Caco-2 (cell line): Measurements from ENCODE around the gene SH3BGRL3. TPM values are rescaled to one million over a fixed set of nuclear protein-coding genes. Genes with fewer than 3 reads are reported as not detected.
A peak's percentile ranks its signal among the peaks of the same experiment; 100 is the strongest.
"Not testable (repeated sequence)": the region's sequence is repeated elsewhere in the genome, so short reads cannot be mapped to it uniquely, and the experiment has no call there.

Source experiments
- BruUV-seq: library from RNA; stranded (reverse); fragments of 400-500 nt; replicated peaks from 2 replicates; lab custom pipeline; 2021; lab: Mats Ljungman, UMichigan
- CTCF ChIA-PET: fragments of 300-600 bp; sonication (Branson Sonifier 250); formaldehyde crosslinking; loops from one replicate; lab custom pipeline; 2022; ENCODE audit warnings: antibody characterized with exemption; lab: Charles Lee
- POLR2A ChIA-PET: fragments of 300-600 bp; sonication (Branson Sonifier 250); formaldehyde crosslinking; loops from one replicate; lab custom pipeline; 2022; ENCODE audit warnings: antibody characterized with exemption; lab: Charles Lee
- DNase-seq, 2 experiments: peaks; one replicate each; pipeline versions ENCODE4 v3.0.0 to v3.0.0-alpha.2; 2020 to 2022
- H3K27me3 ChIP-seq: replicated peaks from 2 replicates; pipeline ENCODE4 v1.6.0; 2011; ENCODE audit warnings: low read length; ENCODE audit not compliant: control insufficient read depth, insufficient read depth
- H3K36me3 ChIP-seq: 2 replicates; pipeline ENCODE4 v1.5.1; 2011; ENCODE audit warnings: low read length; ENCODE audit not compliant: control insufficient read depth, insufficient read depth
- H3K4me1 ChIP-seq: fragments of 250-450 bp; sonication (Bioruptor Pico); 2 replicates; pipeline ENCODE4 v1.5.1; 2020; ENCODE audit warnings: mild to moderate bottlenecking
- H3K4me3 ChIP-seq: 2 replicates; pipeline ENCODE4 v1.5.1; 2011; ENCODE audit warnings: low read depth, mild to moderate bottlenecking, control low read depth, low read length
- H3K9me3 ChIP-seq: fragments of 250-450 bp; sonication (Bioruptor Pico); 2 replicates; pipeline ENCODE4 v1.5.1; 2020; ENCODE audit warnings: mild to moderate bottlenecking, moderate library complexity
- H3K27ac Mint-ChIP-seq: one replicate; pipeline ENCODE4 v1.8.0; 2022; ENCODE audit warnings: mixed read lengths; ENCODE audit not compliant: unreplicated experiment
- H3K27me3 Mint-ChIP-seq: one replicate; pipeline ENCODE4 v1.8.0; 2022; ENCODE audit warnings: mixed read lengths; ENCODE audit not compliant: insufficient read depth, unreplicated experiment
- H3K36me3 Mint-ChIP-seq: one replicate; pipeline ENCODE4 v1.8.0; 2022; ENCODE audit warnings: mild to moderate bottlenecking, mixed read lengths; ENCODE audit not compliant: insufficient read depth, unreplicated experiment
- H3K4me1 Mint-ChIP-seq: one replicate; pipeline ENCODE4 v1.8.0; 2022; ENCODE audit warnings: low read depth, mixed read lengths; ENCODE audit not compliant: unreplicated experiment
- H3K4me3 Mint-ChIP-seq: one replicate; pipeline ENCODE4 v1.8.0; 2022; ENCODE audit warnings: mild to moderate bottlenecking, moderate library complexity, mixed read lengths; ENCODE audit not compliant: unreplicated experiment
- H3K9me3 Mint-ChIP-seq: one replicate; pipeline ENCODE4 v1.8.0; 2022; ENCODE audit warnings: mixed read lengths; ENCODE audit not compliant: unreplicated experiment
- CTCF ChIP-seq, 2 experiments: fragments of 200-600 bp in 1 of 2; IDR thresholded peaks; 1 replicate in 1 of 2; 2 replicates in 1 of 2; pipeline versions ENCODE4 v1.5.1 to v1.8.0; 2011 to 2022; ENCODE audit warnings: antibody characterized with exemption in 1 of 2, control low read depth in 1 of 2, inconsistent platforms in 1 of 2, low read depth in 1 of 2, low read length in 1 of 2, mild to moderate bottlenecking in 1 of 2, moderate library complexity in 1 of 2; ENCODE audit not compliant: insufficient read depth in 1 of 2, severe bottlenecking in 1 of 2, unreplicated experiment in 1 of 2
- intact Hi-C: fragments of 100-400 bp; cut with micrococcal nuclease; formaldehyde crosslinking; loops from one replicate; pipeline ENCODE4 v1.10.0; 2022; ENCODE audit not compliant: unreplicated experiment
- total RNA-seq: library from RNA; stranded (reverse); gene quantifications from 2 replicates; pipeline ENCODE4 v1.2.3, GENCODE V29; 2022

The SH3BGRL3 gene
- total RNA-seq, 1 experiment from 2014 or later = 73.4 TPM

DNA sequence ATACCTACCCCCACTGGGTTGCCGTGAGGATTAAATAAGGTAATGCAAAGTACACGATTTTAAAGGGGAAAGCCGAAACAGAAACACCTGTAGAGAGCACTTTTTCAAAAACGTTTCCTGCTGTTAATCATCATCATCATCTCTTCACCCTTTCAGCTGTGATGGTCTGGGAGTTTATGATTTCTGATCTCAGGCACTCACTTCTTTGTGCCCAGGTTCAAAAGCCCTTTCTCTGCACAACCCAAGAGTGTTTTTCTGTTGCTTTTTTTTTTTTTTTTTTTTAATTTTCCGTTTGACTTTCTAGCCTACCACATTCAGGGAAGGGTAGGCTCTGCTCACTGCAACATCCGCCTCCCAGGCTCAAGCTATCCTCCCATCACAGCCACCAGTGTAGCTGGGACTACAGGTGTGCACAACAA, 27.5 kb downstream of the SH3BGRL3 start:
- intact Hi-C loops = no loop called here
- Mint-ChIP-seq H3K27me3 (no peaks in the 10 kb centered on the region), H3K27ac (no peak overlapping the region), H3K36me3 (peaks cover 12% of the 10 kb centered on the region), H3K4me3 (peak overlapping the region; percentile 99), H3K9me3 (no peaks in the 10 kb centered on the region), H3K4me1 (peaks cover 19% of the 10 kb centered on the region)
- CTCF ChIA-PET = interaction anchor here (0.7 kb wide), 1 partner anchor 20 kb away, joined by 7 read pairs; no protein-coding TSS in a partner anchor
- Histone ChIP-seq H3K4me3 (peak overlapping the region; percentile 41), H3K36me3 (no peaks in the 10 kb centered on the region), H3K4me1 (peaks cover 14% of the 10 kb centered on the region; the same call in 1 of the 2 replicates), H3K27me3 (no peaks in the 10 kb centered on the region), H3K9me3 (no peaks in the 10 kb centered on the region)
- no TSS peak for BruUV-seq
- TF ChIP-seq CTCF (IDR thresholded peaks at IDR 0.05; ENCODE audit: insufficient read depth in 1 of 2, low read depth in 1 of 2, low read length in 1 of 2, severe bottlenecking in 1 of 2, unreplicated experiment in 1 of 2) = no peak
- DNase-seq = no peak
- POLR2A ChIA-PET = interaction anchor here (1.5 kb wide), 1 partner anchor 11 kb away, joined by 5 read pairs; the partner anchor contains the start of gene CD52

GRCh38 chr1:26307966-26308899, 28.3 kb downstream of the SH3BGRL3 start:
- H3K4me3 ChIP-seq, H3K27me3 Mint-ChIP-seq, H3K27ac Mint-ChIP-seq, H3K36me3 ChIP-seq, H3K9me3 Mint-ChIP-seq, H3K9me3 ChIP-seq, DNase-seq, BruUV-seq, H3K4me1 ChIP-seq, H3K27me3 ChIP-seq, intact Hi-C loops: not testable (repeated sequence)
- Mint-ChIP-seq H3K4me3 (peak overlapping the region; percentile 99), H3K4me1 (peaks cover 19% of the 10 kb centered on the region), H3K36me3 (peaks cover 12% of the 10 kb centered on the region)
- ChIA-PET POLR2A (interaction anchor here (0.6 to 1.5 kb wide), 2 partner anchors 10 to 192 kb away, joined by 4 to 5 read pairs; partner anchors contain the start of gene CD52), CTCF (interaction anchor here (0.7 kb wide), 2 partner anchors 21 to 31 kb away, joined by 5 to 7 read pairs; no protein-coding TSS in a partner anchor)

- no peaks in the 10 kb centered on the region for H3K9me3 ChIP-seq
- H3K36me3 ChIP-seq = no peaks in the 10 kb centered on the region
- Mint-ChIP-seq H3K27me3 (no peaks in the 10 kb centered on the region), H3K36me3 (peaks cover 33% of the 10 kb centered on the region), H3K27ac (no peak overlapping the region), H3K4me3 (no peak overlapping the region), H3K4me1 (peaks cover 7% of the 10 kb centered on the region), H3K9me3 (no peaks in the 10 kb centered on the region)
- TF ChIP-seq CTCF (IDR thresholded peaks at IDR 0.05; ENCODE audit: insufficient read depth in 1 of 2, low read depth in 1 of 2, low read length in 1 of 2, severe bottlenecking in 1 of 2, unreplicated experiment in 1 of 2) = no peak
- no TSS peak for BruUV-seq
- ChIA-PET CTCF (no interaction called here), POLR2A (interaction anchor here (0.6 kb wide), 1 partner anchor 36 kb away, joined by 3 read pairs; no protein-coding TSS in a partner anchor)
- H3K4me3 ChIP-seq = no peak overlapping the region
- no peaks in the 10 kb centered on the region for H3K4me1 ChIP-seq
- H3K27me3 ChIP-seq = no peaks in the 10 kb centered on the region
- intact Hi-C loops = no loop called here
- DNase-seq = no peak
Observed at GRCh38 chr1:26314501-26314900, 34.6 kb downstream of the SH3BGRL3 start.
